ENCODE results near the gene FPR3.

GRCh38 chr19:51803967-51804366, 9.0 kb downstream of the FPR3 start:
- TF ChIP-seq CTCF (IDR thresholded peaks at IDR 0.05; ENCODE audit: insufficient read depth, low read depth, low read length) = no peak
- TF ChIP-seq EZH2 (IDR thresholded peaks at IDR 0.05; ENCODE audit: insufficient read depth, low read length) = no peak

Measured in astrocyte (in vitro differentiated cells and primary cell).